ENCODE data around the gene FGF19.

The FGF19 gene

DNA sequence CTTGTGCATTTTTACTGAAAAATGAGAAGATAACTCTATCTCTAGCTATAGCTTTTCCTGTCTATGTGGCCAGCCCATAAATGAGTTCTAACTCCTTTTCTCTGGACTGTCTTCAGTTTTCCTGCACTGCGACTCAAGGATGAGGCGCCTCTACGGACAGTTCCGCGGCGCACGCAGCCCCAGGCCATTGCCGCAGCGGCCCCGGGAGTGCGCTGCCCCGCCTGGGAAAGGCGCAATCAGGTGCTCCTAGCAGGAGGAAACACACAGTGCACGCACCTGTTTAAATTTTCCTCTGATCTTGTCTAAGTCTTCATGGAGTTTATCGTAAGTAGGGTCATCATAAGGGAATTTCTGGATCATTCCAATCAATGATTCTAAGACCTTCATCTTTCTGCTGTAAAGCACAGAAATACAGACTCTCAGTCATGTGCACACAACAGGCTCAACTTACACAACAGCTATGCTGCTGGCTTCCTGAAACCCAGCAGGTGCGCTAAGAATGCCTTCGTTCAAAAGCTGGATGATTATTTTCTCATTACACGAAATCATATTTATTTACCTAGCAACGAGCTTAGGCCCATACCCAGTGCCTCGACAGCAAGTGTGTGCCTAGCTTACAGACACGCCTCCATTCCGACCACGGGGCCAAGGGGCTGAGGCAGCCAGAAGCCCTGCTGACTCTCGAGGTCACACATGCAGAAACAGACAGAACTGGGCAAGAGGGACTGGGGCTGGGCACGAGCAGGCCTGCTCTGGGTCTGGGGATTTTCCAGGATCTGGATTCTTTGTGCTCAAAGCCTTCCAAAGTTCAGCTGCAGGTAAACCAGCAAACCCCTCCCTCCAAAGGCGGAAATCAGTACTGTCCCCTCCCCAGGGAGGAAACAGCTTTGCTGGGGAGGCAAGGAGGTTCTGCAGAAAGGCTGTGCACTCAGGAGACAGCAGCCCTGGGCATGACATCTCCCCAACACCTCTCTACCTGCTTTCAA, 35.9 kb downstream of the FGF19 start:
- no peak for DNase-seq

- no peak for DNase-seq
Measured at GRCh38 chr11:69666752-69667536, 36.9 kb downstream of the FGF19 start.

DNA sequence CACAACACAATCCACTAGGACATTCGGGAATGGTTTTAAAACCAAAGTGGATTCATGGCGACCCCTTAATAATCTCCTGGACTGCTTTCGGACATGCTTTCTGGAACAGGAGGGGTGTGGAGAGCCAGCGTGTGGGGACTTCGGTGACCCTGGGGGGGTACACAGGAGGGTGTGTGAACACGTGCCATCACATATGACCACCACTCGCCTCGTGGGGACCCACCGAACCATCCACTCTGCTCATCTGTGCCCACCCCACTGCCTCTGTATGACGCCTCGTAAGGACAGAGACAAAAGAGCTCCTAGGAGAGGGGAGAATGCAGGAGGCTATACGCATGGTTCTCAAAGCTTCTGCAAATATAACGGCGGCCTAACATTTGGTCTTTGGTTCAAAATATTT, 37.6 kb downstream of the FGF19 start:
- DNase-seq = no peak

GRCh38 chr11:69665669-69666068, 38.2 kb downstream of the FGF19 start:
- DNase-seq = no peak

GRCh38 chr11:69664901-69665300, 38.9 kb downstream of the FGF19 start:
- no peak for DNase-seq

DNA sequence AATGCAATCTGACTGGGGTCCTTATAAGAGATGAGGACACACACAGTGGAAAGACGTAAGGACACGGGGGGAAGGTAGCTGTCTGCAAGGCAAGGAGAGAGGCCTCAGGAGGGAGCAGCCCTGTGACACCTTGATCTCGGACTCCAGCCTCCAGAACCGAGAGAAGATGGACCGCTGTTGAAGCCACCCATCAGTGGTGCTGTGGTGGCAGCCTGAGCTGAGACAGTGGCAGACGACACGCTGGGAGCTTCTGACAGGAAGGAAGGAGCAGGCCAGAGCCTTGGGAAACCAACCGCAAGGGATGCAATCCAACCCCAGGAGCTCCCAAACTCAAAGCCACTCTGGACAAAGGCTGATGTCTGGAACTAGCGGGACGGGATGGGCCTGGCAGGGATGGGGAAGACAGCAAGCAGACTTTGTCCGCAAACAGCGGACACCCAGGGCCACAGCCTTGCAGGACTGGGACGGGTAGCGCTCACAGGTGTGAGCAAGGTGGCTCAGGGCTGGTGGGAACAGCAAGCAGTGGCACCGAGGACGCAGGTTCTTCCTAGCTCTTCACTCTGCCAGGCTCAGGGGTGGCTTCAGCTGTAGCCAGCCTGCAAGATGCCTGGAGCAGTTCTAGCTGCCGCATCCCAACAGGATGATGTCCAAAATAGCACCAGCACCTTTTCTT, 39.6 kb downstream of the FGF19 start:
- no peak for DNase-seq

- DNase-seq = no peak
Measured at GRCh38 chr11:69663326-69663725, 40.5 kb downstream of the FGF19 start.

GRCh38 chr11:69662806-69663205, 41.0 kb downstream of the FGF19 start:
- DNase-seq = no peak

DNA sequence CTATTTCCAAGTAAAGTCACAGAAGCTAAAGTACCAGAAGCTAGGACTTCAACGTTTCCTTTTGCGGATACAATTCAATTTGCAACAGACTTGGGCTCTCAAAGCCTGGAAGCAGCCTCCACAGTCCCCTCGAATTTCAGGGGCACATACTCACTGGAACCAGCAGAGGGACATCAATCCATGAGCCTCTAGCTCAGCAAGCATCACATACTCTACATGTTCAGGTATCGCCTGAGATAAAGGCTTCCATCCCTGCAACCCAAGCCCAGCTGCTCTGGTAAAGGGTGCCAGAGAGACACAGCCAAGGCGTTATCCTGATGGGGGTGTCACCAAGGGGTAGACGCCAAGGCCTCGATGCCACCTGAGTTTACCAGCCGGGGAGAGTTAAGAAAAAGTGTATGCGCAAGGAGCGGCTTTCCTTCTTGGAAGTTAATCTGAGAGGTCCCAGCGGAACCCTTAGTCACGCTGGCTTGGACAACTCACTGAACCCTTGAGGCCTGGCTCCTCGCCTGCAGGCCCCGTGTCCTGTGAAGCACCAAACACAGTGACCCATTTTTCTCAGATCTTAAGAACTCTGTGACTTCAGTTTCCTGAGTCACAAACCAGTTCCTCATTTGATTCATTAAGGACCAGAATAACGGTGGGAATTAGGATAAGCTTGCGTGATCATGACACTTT, 41.7 kb downstream of the FGF19 start:
- no peak for DNase-seq

DNA sequence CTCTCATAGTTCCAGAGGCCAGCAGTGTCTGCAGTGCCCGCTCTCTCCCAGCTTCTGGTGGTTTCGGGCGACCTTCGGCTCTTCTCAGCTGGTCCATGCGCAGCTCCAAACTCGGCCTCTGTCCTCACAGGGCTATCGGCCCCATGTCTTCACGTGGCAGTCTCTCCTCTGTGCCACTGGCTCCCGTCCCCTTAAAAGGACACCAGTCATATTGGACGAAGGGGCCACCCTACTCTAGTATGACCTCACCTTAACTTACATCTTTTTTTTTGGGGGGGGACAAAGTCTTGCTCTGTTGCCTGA, 42.5 kb downstream of the FGF19 start:
- DNase-seq = no peak

DNA sequence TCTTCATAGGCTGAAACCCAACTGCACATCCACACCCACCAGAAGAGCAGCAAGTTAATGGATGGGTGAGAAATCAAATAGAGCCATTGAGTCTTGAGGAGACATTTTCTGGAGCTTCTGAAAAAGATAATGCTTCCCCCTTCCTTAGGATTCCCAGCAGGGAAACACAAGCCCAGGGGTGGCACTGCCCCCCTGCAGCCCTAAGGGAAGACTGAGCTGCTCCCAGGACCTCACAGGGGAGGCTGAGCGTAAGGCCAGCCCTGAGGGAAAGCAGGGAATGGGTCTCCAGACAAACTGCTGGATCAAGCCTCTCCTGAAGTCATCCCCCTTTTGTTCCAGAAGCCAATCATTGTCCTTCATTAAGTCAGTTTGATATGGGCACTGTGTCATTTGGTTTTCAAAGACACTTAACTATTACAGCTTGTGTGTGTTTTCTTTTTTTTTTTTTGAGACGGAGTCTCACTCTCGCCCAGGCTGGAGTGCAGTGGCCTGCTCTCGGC, 43.8 kb downstream of the FGF19 start:
- no peak for DNase-seq

- no peak for DNase-seq
Measured at GRCh38 chr11:69659591-69659990, 44.2 kb downstream of the FGF19 start.

DNA sequence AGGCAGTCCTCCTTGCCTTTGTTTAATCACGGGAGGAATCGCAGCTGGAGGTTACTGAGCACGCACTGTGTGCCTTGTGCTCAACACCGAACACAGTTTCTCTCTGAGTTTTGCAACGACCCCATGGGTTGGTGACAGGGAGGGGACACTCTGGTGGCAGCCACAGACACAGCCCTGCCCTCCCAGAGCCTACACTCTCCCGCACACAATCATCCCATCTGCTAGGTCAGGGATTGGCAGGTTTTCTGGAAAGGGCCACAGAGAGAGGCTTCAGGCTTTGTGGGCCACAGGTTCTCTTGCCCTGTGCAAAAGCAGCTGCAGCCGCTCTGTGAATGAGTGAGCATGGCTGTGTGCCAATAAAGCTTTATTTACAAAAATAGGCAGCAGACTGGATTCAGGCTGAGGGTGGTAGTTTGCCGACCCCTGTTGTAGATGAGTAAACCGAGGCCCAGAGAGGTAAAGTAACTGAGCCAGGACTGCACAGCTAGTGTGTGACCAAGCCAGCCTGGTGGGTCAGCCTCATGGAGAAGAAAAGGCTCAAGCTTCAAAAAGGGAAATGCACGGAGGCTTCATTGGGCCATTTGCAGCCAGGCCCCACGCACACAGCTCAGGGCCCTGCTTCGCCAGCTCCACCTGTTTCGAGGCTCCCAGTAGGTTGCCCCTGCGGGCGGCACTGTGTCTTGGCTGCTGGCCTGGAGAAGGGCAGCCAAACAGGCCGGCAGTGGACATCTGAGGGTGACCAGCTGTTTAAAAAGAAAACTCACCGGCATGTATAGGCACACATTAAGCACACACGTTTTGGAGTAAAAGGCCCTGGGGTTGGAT, 45.0 kb downstream of the FGF19 start:
- no peak for DNase-seq

DNA sequence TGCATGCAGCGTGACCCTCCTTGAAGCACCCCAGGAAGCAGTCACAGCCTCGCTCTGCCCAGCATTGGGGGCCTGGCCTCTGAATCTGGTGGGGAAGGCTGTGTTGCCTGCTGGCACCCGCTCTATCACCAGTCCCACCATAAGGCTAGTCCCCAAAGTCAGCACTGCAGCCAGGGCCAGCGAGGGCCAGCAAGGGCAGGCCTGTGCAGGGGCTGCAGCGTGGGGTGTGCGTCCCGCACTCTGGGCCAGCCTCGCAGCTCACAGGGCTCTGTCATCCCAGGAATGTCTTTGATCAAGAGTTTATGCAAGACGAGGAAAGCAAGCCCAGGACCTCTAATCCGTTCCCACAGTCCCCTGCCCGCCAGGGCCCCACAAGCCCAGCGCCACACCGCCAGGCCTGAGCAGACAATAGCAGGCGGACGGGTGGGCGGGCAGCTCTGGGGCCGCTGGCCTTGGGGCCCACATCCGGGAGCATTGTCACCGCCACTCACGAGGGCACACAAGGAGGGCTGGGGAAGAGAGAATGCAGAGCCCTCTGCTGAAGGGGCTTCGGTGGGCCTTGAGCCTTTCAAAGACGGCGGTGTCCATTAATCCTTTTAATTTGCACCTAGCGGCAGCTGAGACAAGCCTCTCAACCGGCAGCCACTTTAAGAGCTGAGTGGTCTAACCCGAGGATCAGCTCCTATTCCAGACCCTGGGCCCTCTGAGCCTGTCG, 45.8 kb downstream of the FGF19 start:
- no peak for DNase-seq

GRCh38 chr11:69657456-69657910, 46.3 kb downstream of the FGF19 start:
- no peak for DNase-seq

DNA sequence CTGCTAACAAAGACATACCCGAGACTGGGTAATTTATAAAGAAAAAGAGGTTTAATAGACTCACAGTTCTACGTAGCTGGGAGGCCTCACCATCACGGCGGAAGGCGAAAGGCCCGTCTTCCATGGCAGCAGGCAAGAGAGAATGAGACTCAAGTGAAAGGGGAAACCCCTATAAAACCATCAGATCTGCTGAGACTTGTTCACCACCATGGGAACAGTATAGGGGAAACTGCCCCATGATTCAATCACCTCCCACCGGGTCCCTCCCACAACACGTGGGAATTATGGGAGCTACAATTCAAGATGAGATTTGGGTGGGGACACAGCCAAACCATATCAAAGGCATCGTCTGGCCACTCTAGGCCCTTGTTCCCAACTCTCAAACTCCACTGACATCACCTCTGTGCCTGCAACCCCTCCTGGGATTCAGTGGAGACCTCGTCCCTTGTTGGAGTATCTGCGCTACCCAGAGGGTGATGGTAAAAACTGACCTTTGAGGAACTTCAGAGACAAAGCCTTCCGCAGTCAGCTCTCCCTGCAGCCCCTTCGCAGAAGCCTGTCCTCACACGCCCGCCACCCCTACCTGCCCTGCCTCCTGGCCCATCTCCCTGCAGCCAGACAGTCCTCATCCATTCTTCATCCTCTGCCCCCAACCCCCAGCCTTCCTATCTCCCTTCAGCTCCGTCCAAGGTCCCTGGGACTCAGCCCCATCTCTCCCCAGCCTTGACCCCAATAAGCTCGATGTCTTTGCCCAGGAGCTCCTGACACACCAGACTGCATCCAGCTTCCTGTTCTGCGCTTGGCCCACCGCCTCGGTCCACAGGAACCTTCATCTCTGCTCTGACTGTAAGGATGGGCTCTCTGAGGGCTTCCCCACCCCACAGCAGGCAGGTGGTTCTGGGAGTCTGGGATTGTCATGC, 47.0 kb downstream of the FGF19 start:
- DNase-seq = no peak

GRCh38 chr11:69655479-69656428, 48.1 kb downstream of the FGF19 start:
- no peak for DNase-seq

DNA sequence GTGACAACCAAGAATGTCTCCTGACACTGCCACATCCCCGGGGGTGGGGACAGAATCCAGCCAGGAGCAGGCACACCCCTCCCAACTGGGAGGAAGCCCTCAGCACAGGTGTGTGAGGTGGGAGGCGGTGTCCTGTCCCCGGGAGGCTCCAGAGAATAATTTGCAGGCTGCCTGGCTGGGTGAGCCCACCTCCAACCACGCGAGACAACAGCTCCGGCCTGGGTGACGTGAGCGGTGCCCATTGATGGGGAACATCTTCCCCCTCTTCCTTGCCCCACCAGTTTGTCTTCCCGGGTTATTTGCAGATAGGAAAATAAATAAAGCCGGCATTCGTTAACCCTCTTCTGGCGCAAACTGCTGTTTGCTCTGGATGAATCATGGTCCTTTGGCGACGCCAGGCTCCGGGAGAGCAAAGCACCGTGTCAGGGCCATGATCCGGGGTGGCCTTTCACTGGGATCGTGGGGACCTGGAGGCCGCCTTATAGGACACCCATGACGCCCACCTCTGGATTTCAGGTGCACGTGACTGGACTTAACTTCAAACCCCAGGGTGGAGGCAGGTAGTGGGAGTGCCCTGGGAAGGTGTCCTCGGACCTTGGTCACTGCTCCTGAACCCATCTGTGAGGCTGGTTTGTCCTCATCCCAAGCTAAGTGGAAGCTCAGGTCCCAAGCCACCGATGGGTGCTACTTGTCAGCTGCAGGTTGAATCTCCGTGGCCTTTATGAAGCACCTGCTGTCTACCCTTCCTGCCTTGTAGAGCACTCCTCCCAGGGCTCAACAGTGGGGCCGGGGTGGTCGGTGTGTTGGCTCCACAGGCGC, 49.0 kb downstream of the FGF19 start:
- DNase-seq = no peak

All from NCI-H226 (cell line).